Endothelial cell (in vitro differentiated cells): ENCODE data around the gene ERC2. TPM values are rescaled to one million over a fixed set of nuclear protein-coding genes. Genes with fewer than 3 reads are reported as not detected.
"Not testable (repeated sequence)": the region's sequence is repeated elsewhere in the genome, so short reads cannot be mapped to it uniquely, and the experiment has no call there.

Experiments
- DNase-seq: peaks from one replicate; pipeline ENCODE4 v3.0.0; 2021; ENCODE audit warnings: low spot score
- H3K27ac Mint-ChIP-seq: one replicate; pipeline ENCODE4 v1.8.0; 2021; ENCODE audit warnings: mixed read lengths, inconsistent platforms; ENCODE audit not compliant: unreplicated experiment
- H3K27me3 Mint-ChIP-seq: one replicate; pipeline ENCODE4 v1.8.0; 2021; ENCODE audit warnings: mild to moderate bottlenecking, moderate library complexity, mixed read lengths, inconsistent platforms; ENCODE audit not compliant: unreplicated experiment
- H3K36me3 Mint-ChIP-seq: one replicate; pipeline ENCODE4 v1.8.0; 2021; ENCODE audit warnings: mild to moderate bottlenecking, low read depth, mixed read lengths, inconsistent platforms; ENCODE audit not compliant: unreplicated experiment
- H3K4me1 Mint-ChIP-seq: one replicate; pipeline ENCODE4 v1.8.0; 2021; ENCODE audit warnings: mild to moderate bottlenecking, mixed read lengths, inconsistent platforms; ENCODE audit not compliant: unreplicated experiment
- H3K4me3 Mint-ChIP-seq: one replicate; pipeline ENCODE4 v1.8.0; 2021; ENCODE audit warnings: mild to moderate bottlenecking, mixed read lengths, inconsistent platforms; ENCODE audit not compliant: unreplicated experiment
- H3K9me3 Mint-ChIP-seq: one replicate; pipeline ENCODE4 v1.8.0; 2021; ENCODE audit warnings: mixed read lengths, inconsistent platforms; ENCODE audit not compliant: unreplicated experiment
- CTCF ChIP-seq: fragments of 200-600 bp; sonication (generic); IDR thresholded peaks from one replicate; pipeline ENCODE4 v1.5.0; 2021; ENCODE audit warnings: antibody characterized with exemption; ENCODE audit not compliant: unreplicated experiment
- total RNA-seq: library from RNA; stranded (reverse); fragmentation: NEBNext Ultra II Directional; extraction: Animal tissue kit (Norgen Biotek cat#: 25700); gene quantifications from one replicate; pipeline ENCODE4 v1.2.1, GENCODE V29; 2021; ENCODE audit not compliant: unreplicated experiment

Gene ERC2
- total RNA-seq, 1 donor from 2014 or later, result 20.5 TPM

- Mint-ChIP-seq H3K4me3 (no peak overlapping the region), H3K27me3 (no peaks in the 10 kb centered on the region), H3K36me3 (no peaks in the 10 kb centered on the region), H3K4me1 (no peaks in the 10 kb centered on the region), H3K27ac (no peak overlapping the region), H3K9me3 (no peaks in the 10 kb centered on the region)
- peak; percentile 56 for TF ChIP-seq CTCF
- DNase-seq, result no peak
These were observed 425.8 kb downstream of the ERC2 start for GRCh38 chr3:56042326-56042951.

- Mint-ChIP-seq H3K27ac (no peak overlapping the region), H3K36me3 (no peaks in the 10 kb centered on the region), H3K4me1 (no peaks in the 10 kb centered on the region), H3K9me3 (no peaks in the 10 kb centered on the region), H3K27me3 (no peaks in the 10 kb centered on the region), H3K4me3 (no peak overlapping the region)
- DNase-seq, result no peak
- TF ChIP-seq CTCF, result no peak
These were observed 442.9 kb downstream of the ERC2 start for GRCh38 chr3:56025326-56025725.

GRCh38 chr3:56023546-56023945 lies 444.7 kb downstream of the ERC2 start:
- no peaks in the 10 kb centered on the region for H3K4me1 Mint-ChIP-seq
- H3K27me3 Mint-ChIP-seq, result no peaks in the 10 kb centered on the region
- H3K36me3 Mint-ChIP-seq, result no peaks in the 10 kb centered on the region
- no peak for TF ChIP-seq CTCF
- no peaks in the 10 kb centered on the region for H3K9me3 Mint-ChIP-seq
- H3K27ac Mint-ChIP-seq, result no peak overlapping the region
- H3K4me3 Mint-ChIP-seq, result no peak overlapping the region
- no peak for DNase-seq

- DNase-seq, result no peak
- no peak overlapping the region for H3K4me3 Mint-ChIP-seq
- H3K9me3 Mint-ChIP-seq, result no peaks in the 10 kb centered on the region
- H3K4me1 Mint-ChIP-seq, result no peaks in the 10 kb centered on the region
- no peaks in the 10 kb centered on the region for H3K36me3 Mint-ChIP-seq
- H3K27ac Mint-ChIP-seq, result no peak overlapping the region
- no peaks in the 10 kb centered on the region for H3K27me3 Mint-ChIP-seq
- TF ChIP-seq CTCF, result no peak
These were observed 445.6 kb downstream of the ERC2 start for GRCh38 chr3:56022619-56023018.

GRCh38 chr3:56019490-56020146 lies 448.6 kb downstream of the ERC2 start:
- Mint-ChIP-seq H3K27me3 (no peaks in the 10 kb centered on the region), H3K27ac (no peak overlapping the region), H3K36me3 (no peaks in the 10 kb centered on the region), H3K4me3 (no peak overlapping the region), H3K9me3 (no peaks in the 10 kb centered on the region), H3K4me1 (no peaks in the 10 kb centered on the region)
- DNase-seq, result no peak
- TF ChIP-seq CTCF, result no peak

- H3K9me3 Mint-ChIP-seq, DNase-seq, H3K4me1 Mint-ChIP-seq, H3K36me3 Mint-ChIP-seq, H3K4me3 Mint-ChIP-seq, H3K27ac Mint-ChIP-seq, H3K27me3 Mint-ChIP-seq: not testable (repeated sequence)
These were observed 452.9 kb downstream of the ERC2 start for GRCh38 chr3:56015374-56015773.
